ENCODE results near the gene OR6J1.
A peak's percentile ranks its signal among the peaks of the same experiment; 100 is the strongest.

The OR6J1 gene

DNA sequence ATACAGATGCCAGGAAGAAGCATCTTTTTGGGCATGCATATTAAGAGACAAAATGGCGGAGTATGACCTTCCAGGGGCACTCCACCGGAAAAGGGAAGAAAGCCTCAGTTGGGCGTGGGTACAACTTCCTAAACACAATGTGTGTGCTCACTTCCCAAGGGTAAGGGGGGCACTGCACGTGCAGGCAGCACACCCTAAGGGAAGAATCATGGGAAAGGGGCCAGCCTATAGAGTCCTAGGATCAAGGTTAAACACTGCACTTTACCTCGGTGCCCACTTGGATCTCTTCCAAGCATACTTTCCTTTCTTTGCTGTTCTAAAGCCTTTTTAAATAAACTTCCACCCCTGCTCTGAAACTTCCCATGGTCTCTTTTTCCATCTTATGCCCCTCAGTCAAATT lies 14.8 kb downstream of the OR6J1 start:
- Histone ChIP-seq H3K4me1 (ENCODE audit: control insufficient read depth, insufficient read depth, low read length) (peaks cover 4% of the 10 kb centered on the region; the same call in 1 of the 2 replicates), H3K36me3 (ENCODE audit: control insufficient read depth in 2 of 2, insufficient read depth in 1 of 2, low read length in 2 of 2) (no peaks in the 10 kb centered on the region), H3K9me3 (ENCODE audit: control insufficient read depth, insufficient read depth, low read depth, low read length) (no peaks in the 10 kb centered on the region), H3K27ac (ENCODE audit: extremely low read depth, low read depth, low read length) (no peak overlapping the region), H3K4me3 (ENCODE audit: low read depth, low read length) (no peak overlapping the region)
- ChIA-PET POLR2A (no interaction called here), CTCF (interaction anchor here (0.6 kb wide), 1 partner anchor 224 kb away, joined by 4 read pairs; no protein-coding TSS in a partner anchor)
- TF ChIP-seq ZNF544 (tag by site-specific recombination; IDR thresholded peaks at IDR 0.05), result no peak
- TF ChIP-seq ZNF610 (tag by site-specific recombination; IDR thresholded peaks at IDR 0.05; ENCODE audit: borderline replicate concordance), result no peak
- TF ChIP-seq, protein P1, sequence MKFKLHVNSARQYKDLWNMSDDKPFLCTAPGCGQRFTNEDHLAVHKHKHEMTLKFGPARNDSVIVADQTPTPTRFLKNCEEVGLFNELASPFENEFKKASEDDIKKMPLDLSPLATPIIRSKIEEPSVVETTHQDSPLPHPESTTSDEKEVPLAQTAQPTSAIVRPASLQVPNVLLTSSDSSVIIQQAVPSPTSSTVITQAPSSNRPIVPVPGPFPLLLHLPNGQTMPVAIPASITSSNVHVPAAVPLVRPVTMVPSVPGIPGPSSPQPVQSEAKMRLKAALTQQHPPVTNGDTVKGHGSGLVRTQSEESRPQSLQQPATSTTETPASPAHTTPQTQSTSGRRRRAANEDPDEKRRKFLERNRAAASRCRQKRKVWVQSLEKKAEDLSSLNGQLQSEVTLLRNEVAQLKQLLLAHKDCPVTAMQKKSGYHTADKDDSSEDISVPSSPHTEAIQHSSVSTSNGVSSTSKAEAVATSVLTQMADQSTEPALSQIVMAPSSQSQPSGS (tag by site-specific recombination; IDR thresholded peaks at IDR 0.05; ENCODE audit: low read depth), result no peak
- no peak for TF ChIP-seq ZNF10 (tag by site-specific recombination; IDR thresholded peaks at IDR 0.05)
- no peak for TF ChIP-seq MEIS1 (CRISPR knock-in tag; IDR thresholded peaks at IDR 0.05; ENCODE audit: borderline replicate concordance)
- TF ChIP-seq ZNF133 (tag by site-specific recombination; IDR thresholded peaks at IDR 0.05), result no peak
- no peak for TF ChIP-seq ZNF621 (tag by site-specific recombination; IDR thresholded peaks at IDR 0.05)
- no peak for TF ChIP-seq ZNF24 (tag by site-specific recombination; IDR thresholded peaks at IDR 0.05)
- TF ChIP-seq SP7 (tag by site-specific recombination; IDR thresholded peaks at IDR 0.05), result no peak
- TF ChIP-seq GFI1B (tag by site-specific recombination; IDR thresholded peaks at IDR 0.05), result no peak
- no peak for TF ChIP-seq ZNF76 (tag by site-specific recombination; IDR thresholded peaks at IDR 0.05; ENCODE audit: borderline replicate concordance, low read depth)
- no peak for TF ChIP-seq TRIM28 (IDR thresholded peaks at IDR 0.05; ENCODE audit: borderline replicate concordance, low read length)
- TF ChIP-seq, protein P2, sequence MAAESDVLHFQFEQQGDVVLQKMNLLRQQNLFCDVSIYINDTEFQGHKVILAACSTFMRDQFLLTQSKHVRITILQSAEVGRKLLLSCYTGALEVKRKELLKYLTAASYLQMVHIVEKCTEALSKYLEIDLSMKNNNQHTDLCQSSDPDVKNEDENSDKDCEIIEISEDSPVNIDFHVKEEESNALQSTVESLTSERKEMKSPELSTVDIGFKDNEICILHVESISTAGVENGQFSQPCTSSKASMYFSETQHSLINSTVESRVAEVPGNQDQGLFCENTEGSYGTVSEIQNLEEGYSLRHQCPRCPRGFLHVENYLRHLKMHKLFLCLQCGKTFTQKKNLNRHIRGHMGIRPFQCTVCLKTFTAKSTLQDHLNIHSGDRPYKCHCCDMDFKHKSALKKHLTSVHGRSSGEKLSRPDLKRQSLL (tag by site-specific recombination; IDR thresholded peaks at IDR 0.05), result no peak
- no peak for TF ChIP-seq ZNF416 (tag by site-specific recombination; IDR thresholded peaks at IDR 0.05)
- TF ChIP-seq ZNF670 (tag by site-specific recombination; IDR thresholded peaks at IDR 0.05; ENCODE audit: low read depth), result no peak

DNA sequence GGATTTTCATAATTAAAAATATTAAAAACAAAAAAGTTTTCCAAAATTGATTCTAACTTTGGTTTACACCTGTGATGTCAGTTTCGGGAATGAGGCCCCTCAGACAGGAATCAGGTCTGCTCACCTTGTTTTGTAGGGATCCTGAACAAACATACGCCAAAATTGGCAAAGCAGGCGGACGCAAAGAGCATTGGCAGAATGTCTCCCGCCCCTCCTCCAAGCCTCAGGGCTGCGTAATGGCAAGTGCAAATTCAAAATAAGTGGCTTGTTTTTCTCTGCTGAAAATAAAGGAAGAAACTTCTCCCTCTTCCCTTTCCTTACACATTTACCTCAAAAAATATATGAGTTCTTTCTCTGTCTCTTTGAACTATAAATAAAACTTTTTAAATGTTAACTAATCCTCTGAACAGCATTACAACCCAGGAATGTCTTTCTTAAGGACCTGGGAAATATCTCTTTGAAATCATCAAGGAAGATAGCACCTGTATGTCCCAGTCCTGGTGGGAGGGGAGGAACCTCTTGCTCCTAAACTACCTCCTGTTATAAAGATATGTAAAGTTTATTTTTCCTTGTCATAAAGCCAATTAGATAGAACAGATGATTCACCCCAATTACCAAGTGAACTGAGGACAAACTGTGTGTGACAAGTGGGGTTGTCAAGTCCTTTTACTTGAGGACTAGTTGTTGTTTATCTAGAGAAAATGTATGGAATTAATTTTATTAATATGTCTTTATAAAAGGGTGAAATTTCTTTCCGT lies 16.5 kb downstream of the OR6J1 start:
- Histone ChIP-seq H3K27ac (ENCODE audit: extremely low read depth, low read depth, low read length) (no peak overlapping the region), H3K4me3 (ENCODE audit: low read depth, low read length) (no peak overlapping the region), H3K36me3 (ENCODE audit: control insufficient read depth in 2 of 2, insufficient read depth in 1 of 2, low read length in 2 of 2) (no peaks in the 10 kb centered on the region), H3K4me1 (ENCODE audit: control insufficient read depth, insufficient read depth, low read length) (peaks cover 4% of the 10 kb centered on the region; the same call in 1 of the 2 replicates), H3K9me3 (ENCODE audit: control insufficient read depth, insufficient read depth, low read depth, low read length) (no peaks in the 10 kb centered on the region)
- CTCF ChIA-PET, result no interaction called here
- POLR2A ChIA-PET, result no interaction called here
- TF ChIP-seq ZNF791 (tag by site-specific recombination; IDR thresholded peaks at IDR 0.05), result no peak

DNA sequence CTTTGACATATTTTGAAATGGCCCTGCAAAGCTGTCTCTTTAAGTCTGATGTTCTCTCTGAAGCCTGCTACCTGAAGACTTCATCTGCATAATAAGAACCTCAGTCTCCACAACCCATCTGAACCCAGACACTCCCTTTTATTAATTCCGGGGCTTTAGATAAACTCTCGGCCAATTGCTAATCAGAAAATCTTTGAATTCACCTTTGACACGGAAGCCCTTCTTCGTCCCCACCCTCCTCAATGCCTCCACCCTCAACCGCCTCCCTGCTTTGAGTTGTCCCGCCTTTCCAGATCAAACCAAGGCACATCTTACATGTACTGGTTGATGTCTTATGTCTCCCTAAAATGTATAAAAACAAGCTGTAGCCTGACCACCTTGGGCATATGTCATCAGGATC lies 17.6 kb downstream of the OR6J1 start:
- no peaks in the 10 kb centered on the region for H3K9me3 ChIP-seq (ENCODE audit: control insufficient read depth, insufficient read depth, low read depth, low read length)
- TF ChIP-seq ZNF391 (tag by site-specific recombination; IDR thresholded peaks at IDR 0.05; ENCODE audit: borderline replicate concordance, low read depth), result no peak
- 0 out of 2 replicates have a peak, but pooled peaks have one; percentile 28 for TF ChIP-seq KLF1 (tag by site-specific recombination; IDR thresholded peaks at IDR 0.05)
- no peak for TF ChIP-seq ZNF529 (tag by site-specific recombination; IDR thresholded peaks at IDR 0.05; ENCODE audit: insufficient replicate concordance)
- TF ChIP-seq, protein P3, sequence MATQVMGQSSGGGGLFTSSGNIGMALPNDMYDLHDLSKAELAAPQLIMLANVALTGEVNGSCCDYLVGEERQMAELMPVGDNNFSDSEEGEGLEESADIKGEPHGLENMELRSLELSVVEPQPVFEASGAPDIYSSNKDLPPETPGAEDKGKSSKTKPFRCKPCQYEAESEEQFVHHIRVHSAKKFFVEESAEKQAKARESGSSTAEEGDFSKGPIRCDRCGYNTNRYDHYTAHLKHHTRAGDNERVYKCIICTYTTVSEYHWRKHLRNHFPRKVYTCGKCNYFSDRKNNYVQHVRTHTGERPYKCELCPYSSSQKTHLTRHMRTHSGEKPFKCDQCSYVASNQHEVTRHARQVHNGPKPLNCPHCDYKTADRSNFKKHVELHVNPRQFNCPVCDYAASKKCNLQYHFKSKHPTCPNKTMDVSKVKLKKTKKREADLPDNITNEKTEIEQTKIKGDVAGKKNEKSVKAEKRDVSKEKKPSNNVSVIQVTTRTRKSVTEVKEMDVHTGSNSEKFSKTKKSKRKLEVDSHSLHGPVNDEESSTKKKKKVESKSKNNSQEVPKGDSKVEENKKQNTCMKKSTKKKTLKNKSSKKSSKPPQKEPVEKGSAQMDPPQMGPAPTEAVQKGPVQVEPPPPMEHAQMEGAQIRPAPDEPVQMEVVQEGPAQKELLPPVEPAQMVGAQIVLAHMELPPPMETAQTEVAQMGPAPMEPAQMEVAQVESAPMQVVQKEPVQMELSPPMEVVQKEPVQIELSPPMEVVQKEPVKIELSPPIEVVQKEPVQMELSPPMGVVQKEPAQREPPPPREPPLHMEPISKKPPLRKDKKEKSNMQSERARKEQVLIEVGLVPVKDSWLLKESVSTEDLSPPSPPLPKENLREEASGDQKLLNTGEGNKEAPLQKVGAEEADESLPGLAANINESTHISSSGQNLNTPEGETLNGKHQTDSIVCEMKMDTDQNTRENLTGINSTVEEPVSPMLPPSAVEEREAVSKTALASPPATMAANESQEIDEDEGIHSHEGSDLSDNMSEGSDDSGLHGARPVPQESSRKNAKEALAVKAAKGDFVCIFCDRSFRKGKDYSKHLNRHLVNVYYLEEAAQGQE (tag by site-specific recombination; IDR thresholded peaks at IDR 0.05), result no peak
- no peak for TF ChIP-seq ZNF514 (tag by site-specific recombination; IDR thresholded peaks at IDR 0.05)
- H3K4me3 ChIP-seq (ENCODE audit: low read depth, low read length), result no peak overlapping the region
- CTCF ChIA-PET, result interaction anchor here (0.6 to 1.0 kb wide), 2 partner anchors 26 to 198 kb away, joined by 3 read pairs; no protein-coding TSS in a partner anchor
- H3K27ac ChIP-seq (ENCODE audit: extremely low read depth, low read depth, low read length), result no peak overlapping the region
- H3K36me3 ChIP-seq (ENCODE audit: control insufficient read depth in 2 of 2, insufficient read depth in 1 of 2, low read length in 2 of 2), result no peaks in the 10 kb centered on the region
- POLR2A ChIA-PET, result no interaction called here
- peaks cover 4% of the 10 kb centered on the region; the same call in 1 of the 2 replicates for H3K4me1 ChIP-seq (ENCODE audit: control insufficient read depth, insufficient read depth, low read length)
